ENCODE results near the gene SEMA7A.

GRCh38 chr15:74374648-74375302 is 59.0 kb downstream of the SEMA7A start:
- TF ChIP-seq POLR2A (IDR thresholded peaks at IDR 0.05; ENCODE audit: low read depth, low read length) (no peak), POLR2AphosphoS5 (IDR thresholded peaks at IDR 0.05; ENCODE audit: low read depth, low read length) (no peak), POU2F2 (IDR thresholded peaks at IDR 0.05; ENCODE audit: low read depth, low read length) (no peak), SPI1 (IDR thresholded peaks at IDR 0.05; ENCODE audit: low read depth, low read length) (no peak), TAF1 (IDR thresholded peaks at IDR 0.05; ENCODE audit: low read depth, low read length) (no peak), PAX5 (IDR thresholded peaks at IDR 0.05; ENCODE audit: insufficient read depth, low read length, severe bottlenecking) (no peak)
